Stimulated activated CD8-positive, alpha-beta memory T cell treated with anti-CD3 and anti-CD28 coated beads, Interleukin-4, amount 100 ng/mL, for 4 hours (primary cell): ENCODE measurements around the gene PFDN4.

Source experiments
- DNase-seq, 2 donors: peaks; one replicate each; pipeline ENCODE4 v3.0.0-alpha.2; 2020; ENCODE audit warnings: low read depth in 2 of 2, low spot score in 1 of 2

PFDN4 gene

DNA sequence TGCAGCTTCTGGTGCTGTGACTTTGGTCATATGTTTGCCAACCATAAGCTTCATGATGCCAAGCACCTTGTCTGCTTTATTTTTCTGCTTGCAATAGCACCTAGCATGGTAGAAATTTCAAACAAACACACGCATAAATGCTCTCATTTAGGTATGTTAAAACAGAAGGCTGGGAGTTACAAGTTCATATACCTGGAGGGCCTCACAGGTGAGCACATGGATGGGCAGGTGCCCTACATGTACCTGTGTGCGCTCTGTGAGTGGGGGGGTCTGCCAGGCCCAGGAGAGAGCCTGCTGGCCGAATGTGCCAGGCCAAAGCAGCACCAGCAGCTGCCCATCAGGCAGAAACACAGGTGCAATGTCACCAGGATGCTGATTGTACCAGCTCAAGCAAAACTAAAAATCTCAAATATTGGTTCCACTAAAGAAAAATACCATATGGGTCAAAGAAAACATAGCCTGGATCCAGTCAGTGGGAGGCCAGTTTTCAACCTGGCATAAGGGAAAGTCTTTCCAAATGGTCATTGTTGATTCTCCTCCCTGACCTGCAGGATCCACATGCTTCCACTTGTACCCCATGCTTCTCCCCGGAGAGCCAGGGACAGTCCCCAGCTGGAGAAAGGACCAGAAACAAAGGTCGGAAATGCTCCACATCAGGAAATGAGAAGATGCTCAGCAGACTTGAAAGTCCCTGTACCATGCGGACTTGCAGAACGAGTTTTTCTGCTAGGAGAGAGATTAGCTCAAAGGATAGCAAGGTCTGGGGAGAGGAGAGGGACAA lies 7.2 kb upstream of the PFDN4 start:
- no peak for DNase-seq

DNA sequence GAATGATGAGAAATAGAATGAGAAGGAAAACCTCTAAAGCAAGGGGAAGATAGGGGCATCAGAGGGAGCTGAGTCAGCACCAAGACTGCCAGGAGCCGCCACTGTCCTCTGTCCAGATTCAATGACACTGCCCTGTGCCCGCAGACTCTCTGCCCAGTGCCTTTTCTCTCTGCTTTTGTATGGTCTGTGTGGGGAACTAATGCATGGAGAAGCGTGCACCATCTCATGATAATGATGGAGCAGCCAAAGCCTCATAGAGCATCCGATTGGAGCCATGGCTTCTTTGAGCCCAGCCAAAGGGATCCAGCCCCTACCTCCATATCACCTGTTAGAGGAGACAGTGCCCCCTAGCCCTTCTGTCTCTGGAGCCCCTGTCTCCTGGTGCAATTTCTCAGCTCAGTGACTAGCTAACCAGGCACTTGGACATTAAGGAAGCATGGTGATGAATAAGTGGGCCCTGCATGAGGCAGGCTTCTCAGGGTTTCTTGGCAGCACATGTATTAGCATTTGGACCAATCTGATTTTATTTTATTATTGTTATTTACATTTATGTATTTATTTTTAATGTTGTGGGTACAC lies 6.5 kb upstream of the PFDN4 start:
- no peak for DNase-seq

DNA sequence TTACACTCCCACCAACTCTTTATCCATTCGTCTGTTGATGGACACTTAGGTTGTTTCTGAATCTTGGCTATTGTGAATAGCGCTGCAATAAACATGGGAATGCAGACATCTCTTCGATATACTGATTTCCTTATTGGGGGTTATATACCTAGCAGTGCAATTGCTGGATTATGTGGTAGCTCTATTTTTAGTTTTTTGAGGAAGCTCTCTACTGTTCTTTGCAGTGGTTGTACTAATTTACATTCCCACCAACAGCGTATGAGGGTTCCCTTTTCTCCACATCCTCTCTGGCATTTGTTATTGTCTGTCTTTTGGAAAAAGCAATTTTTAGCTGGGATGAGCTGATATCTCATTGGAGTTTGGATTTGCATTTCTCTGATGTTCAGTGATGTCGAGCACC lies 4.6 kb upstream of the PFDN4 start:
- DNase-seq, result no peak

DNA sequence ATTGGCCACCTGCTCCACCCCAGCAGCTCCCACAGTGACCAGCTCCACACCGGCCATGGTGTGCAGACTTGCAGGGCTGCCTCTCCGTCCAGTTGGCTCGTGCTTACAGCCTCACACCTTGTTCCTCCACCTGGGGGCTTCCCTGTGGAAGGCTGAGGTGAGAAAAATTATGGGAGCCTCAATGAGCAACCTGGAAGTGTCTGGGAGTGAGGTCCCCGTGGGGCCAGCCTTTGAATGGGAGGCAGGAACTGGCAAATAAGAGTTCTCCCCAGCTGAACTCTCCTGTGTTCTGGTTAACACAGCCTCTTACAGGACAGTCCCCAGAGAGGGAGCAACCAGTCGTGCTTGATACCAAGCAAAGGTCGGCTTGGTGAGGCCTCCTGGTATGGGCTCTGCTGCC lies 3.8 kb upstream of the PFDN4 start:
- DNase-seq, result no peak

DNA sequence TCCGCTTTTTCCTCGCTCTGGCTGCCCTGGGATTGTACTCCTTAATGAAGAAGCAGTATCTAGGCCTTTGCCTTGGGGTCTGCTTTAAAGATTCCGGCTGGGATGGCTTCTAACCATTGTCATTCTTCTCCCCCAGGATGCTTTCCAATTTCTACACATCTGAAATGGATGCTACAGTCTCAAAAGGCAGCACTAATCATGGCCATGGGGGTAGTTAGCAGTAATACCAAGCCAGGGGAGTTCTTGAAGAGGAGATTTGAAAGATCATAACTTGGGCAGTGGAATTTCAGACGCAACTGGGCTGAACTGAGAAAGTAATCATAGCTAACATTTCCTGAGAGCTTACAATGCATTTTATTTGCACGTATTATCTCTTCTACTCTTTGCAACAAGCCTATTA lies 3.4 kb upstream of the PFDN4 start:
- DNase-seq, result no peak

DNA sequence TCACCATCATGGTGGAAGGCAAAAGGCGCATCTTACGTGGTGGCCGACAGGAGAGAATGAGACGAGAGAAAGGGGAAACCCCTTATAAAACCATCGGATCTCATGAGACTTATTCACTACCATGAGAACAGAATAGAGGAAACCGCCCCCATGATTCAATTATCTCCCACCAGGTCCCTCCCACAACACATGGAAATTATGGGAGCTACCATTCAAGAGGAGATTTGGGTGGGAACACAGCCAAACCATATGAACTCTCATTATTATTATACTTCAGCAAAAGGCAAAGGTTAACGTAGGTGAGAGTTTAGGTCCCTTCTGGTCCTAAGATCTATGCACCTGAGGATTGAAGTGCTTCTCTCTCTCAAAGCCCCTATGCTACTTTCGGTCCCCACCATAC lies 2.4 kb upstream of the PFDN4 start:
- DNase-seq, result no peak

DNA sequence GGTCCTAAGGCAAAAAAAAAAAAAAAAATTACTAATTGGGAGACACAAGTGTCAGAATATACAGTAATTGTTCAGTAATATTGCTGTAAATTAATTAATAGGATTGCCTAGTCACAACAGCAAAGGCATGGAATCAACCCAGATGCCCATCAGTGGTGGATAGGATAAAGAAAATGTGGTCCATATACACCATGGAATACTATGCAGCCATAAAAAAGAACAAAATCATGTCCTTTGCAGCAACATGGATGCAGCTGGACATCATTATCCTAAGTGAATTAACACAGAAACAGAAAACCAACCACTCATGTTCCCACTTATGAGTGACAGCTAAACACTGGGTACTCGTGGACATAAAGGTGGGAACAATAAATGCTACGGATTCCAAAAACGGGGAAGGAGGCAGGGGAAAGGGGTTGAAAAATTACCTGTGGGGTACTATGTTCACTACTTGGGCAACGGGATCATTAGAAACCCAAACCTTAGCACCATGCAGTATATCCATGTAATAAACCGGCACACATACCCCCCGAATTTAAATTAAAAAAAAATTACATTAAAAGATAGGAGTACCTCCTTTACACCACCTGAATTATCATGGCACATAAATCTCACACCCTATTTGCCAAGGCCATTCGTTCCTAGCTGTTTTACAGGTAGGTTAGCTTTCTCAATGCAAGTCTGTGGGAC lies 689 bp upstream of the PFDN4 start:
- no peak for DNase-seq

DNA sequence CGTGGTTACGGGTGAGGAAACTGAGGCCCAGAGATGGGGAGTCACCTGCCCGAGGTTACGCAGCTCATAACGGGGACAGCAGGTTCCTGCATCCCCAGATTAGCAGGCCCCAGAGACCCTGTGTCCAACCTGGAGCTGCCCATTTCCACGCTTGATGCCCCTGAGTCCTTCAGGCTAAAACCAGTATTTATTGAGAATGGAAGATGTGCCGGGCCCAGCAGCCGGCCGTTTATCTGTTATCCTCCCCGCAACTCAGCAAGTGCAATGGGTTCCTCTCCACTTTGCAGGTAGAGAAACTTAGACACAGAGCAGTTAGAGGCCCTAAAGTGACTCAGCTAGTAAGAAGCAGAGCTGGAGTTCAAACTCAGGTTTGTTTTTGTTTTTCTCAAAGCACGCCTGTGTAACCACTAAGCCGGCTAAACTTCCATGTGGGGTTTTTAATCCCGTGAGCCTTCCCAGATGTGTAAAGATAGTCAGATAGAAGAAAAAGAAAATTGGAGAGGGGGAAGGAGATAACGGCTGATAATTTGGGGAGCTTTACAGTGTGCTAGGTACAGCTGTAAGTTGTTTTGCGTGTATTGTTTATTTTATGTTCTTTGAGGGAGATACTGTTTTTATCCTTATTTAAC lies 775 bp downstream of the PFDN4 start:
- no peak for DNase-seq

DNA sequence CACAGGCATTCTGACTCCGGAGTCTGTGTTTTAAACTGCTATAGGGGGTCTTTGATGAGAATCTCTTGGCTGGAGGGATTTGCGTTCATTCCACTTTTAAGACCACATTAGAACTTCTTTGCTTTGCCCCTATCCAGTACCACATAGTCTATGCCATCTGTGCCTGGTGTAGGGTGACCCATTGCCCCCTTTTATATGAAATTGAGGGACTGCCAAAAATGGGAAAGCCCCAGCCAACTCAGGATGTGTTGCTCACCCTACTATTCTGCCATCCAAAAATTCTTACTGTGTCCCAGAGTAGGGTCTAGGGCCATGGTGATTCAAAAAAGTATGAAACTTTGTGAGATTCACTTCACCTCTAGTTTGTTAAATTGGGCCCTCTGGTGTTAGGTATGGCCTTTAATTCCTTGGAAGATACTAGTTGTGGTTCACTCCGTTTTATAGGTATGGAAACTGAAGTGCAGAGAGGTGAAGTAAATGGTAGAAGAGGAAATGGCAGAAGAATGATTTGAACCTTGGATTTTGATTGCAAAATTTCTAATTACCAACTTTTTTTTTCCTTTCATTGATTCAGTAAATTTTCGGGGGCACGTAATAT lies 1.4 kb downstream of the PFDN4 start:
- DNase-seq, result no peak

DNA sequence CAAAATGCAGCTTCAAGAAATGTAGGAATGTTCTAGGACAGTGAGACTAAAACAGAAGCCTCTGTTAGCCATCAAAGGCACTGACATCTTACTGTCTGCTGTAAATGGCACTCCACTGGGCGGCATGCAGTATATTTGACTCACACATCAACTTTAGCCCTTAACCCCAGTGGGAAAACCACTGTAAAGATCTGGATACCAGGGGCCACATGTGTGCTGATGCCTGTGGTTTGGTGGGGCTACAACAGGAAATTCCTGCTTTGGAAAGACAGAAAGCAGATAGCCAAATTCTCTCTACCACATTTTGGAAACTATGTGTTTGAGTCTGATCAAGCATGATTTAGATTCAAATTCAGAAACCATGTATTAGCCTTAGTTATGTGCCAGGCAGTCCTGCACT lies 4.3 kb downstream of the PFDN4 start:
- no peak for DNase-seq

DNA sequence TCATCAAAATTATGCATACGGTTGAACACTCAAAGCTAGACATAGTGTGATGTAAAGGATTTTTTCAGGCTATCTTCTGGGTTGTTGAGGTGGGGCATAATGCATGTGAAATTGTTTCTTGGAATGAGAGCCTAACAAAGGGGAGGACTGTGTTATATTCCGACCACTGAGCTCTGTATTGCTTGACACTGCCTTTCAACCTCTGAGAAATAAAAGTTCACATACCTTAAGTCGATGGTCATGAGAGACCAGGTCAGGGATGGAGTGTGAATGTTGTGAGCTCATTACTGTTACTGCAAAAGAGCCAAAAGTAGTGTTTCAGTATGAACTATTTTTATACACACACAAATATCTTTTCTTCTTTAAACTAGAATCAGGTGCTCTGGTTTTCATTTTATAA lies 5.0 kb downstream of the PFDN4 start:
- no peak for DNase-seq

DNA sequence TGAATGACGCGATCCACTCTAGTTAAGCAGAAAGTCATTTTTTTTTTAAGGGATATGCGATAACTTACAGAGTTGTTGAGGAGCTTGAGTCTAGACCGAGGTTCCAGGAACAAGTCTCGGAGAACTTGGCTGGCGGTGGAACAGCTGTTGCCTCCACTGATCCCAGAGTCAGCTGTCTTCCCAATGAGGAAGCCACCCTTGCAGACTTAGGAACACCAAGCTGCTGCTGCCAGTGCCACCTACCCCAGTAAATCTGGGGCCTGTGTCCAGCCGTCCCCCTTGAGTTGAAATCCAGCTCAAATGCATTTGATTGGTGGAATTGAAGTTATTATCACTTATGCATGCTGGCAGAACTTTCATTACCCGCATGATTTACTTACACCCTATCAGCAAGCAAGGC lies 6.7 kb downstream of the PFDN4 start:
- no peak for DNase-seq

DNA sequence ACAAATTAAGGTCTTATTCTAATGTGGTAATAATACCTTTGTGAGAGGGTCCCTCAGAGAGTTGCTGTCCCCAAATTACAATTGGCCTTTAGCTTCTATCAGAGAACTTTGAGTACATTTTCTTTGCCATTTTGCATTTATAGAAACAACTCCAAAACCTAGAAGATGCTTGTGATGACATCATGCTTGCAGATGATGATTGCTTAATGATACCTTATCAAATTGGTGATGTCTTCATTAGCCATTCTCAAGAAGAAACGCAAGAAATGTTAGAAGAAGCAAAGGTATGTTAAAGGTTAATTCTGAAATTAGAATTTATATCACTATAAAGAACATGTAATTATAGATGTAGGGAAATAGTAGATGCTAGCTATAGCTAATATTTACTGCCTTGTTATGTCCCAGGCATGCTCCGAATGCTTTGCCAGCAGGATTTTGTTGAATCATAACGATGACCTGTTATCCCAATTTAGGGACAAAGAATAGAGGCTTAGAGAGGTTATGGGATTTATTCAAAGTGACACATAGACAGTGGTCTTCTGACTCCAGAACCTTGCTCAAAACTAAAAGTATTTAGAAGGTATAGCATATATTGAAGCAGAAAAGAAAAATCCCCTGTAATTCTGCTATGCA lies 7.4 kb downstream of the PFDN4 start:
- no peak for DNase-seq

DNA sequence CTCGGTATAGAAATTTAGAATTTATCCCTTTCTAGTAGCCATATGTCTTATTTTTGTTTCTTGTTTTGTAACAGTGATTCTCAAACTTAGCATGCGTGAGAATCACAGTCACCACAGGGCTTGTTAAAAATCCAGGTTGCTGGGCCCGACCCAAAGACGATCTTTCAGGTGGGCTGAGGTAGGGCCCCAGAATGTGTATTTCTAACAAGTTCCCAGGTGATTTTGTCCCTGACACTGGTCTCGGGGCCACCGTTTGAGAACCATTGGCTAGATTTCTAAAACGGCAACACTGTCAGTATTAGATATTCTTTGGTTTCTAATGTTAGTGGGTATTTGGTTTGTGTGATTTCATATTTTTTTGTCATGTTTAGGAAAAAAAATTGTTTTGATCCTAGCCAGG lies 9.9 kb downstream of the PFDN4 start:
- no peak for DNase-seq

DNA sequence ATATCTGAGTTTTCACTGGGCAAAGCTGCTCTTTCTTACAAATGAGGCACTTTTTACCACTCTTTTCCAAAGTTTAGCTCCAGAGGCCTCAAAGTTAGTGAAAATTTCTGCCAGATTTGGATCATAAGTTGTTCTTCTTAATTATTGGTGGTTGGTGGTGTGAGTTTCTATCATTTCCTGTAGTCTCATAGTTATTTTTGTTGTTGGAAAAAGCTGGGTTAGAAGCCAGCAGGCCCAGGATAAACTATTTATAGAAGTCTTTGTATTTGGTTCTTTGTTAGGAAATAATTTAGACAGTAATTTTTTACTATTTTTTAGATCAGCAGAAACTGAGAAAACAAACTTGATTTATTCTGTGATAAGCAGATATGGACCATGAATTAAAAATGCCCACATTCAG lies 10.6 kb downstream of the PFDN4 start:
- no peak for DNase-seq

DNA sequence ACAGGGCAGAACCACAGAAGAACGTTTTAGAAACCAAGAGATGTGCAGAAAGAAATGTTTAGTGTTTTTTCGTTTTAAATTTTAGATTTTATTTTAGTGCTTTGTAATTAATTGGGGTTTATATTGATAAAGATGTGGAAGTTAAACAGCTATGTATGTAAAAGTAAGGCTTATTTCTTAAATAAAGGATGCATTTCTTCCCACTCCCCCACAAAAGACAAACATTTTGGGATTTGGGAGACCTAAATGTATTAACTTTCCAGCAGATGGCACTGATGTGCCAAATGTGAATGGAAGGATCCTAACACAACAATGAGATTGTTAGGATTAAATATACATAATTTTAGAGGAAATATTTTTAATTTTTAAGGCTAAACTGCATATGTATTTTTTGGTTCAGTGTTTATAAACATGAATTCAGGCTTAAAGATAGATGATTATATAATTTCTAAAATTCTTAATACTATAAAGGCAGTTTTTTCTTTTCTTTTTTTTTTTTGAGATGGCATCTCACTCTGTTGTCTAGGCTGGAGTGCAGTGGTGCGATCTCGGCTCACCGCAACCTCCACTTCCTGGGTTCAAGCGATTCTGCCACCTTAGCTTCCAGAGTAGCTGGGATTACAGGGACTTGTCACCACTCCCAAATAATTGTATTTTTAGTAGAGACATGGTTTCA lies 12.0 kb downstream of the PFDN4 start:
- no peak for DNase-seq

DNA sequence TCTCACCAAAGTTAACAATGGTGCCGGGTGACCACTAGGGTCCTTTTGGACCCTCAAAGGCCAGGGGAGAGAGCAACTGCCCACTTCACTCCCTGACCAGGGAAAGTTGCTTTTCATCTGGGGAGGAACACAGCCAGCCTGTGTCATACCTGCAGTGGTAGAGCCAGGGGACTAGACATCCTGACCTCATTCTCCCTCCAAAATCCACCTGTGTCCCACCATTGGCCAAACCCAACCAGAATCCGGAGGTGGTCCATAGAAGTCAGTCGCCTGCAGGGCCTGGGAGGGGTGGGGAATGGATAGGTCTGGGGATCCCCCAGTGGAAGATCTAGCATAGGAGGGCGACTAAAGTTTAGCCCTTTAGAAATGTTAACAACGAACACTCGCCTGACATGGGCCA lies 12.8 kb downstream of the PFDN4 start:
- DNase-seq, result no peak

DNA sequence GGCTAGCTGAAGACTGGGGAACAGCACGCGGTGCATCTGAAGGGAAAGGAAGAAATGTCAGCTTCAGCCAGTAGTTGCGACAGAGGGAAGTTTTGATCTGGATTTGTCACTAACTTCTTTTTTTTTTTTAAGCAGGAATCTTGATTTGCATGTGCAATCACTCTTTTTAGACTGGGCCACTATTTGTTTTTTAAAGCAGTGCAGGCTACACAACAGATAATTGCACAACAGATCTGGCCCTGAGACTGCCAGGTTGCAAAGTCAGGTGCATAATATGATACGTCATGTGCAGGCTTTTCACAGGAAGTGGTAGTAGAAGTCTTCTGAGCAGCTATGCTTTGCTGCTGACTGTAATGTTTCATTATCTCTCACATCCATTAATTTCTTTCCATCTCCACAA lies 13.5 kb downstream of the PFDN4 start:
- DNase-seq, result no peak

DNA sequence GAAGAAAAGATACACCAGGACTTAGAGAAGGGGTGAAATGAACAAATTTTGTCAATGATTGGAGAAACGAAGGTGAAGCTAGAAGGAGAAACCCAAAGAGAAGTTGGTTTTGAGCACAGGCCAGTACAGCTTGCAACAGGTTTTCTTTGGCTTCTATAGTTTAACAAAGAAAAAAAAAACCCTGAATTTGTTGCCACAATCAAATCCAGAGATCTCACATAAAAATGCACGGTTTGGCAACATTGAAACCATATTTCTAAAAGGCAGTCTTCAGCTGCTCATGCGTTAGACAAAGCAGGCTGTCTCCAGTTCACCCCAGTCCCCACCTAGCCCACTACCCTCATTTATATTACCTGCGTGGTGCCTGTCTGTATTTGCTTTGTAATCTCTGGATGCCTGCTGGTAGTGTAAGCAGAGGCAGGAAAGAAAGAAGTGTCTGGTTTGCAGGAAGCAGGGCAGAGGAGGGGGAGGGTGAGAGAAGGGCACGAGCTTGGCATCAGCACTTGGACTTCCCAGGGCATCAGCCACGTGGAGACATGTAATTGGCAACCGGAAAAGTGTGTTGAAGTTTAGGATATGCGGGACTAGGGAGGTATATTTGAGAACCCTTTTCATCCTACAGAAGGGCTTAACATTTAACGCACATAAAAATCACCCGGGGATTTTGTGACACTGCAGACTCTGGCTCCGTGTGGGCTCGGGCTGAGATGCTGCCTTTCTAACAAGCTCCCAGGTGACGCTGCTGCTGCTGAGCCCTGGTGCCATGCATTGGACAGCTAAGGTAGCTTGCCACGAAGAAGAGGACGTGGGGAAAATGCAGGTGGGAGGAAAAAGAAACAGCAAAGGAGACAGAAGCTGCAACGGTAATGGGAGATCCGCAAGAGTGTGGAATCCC lies 14.4 kb downstream of the PFDN4 start:
- no peak for DNase-seq

DNA sequence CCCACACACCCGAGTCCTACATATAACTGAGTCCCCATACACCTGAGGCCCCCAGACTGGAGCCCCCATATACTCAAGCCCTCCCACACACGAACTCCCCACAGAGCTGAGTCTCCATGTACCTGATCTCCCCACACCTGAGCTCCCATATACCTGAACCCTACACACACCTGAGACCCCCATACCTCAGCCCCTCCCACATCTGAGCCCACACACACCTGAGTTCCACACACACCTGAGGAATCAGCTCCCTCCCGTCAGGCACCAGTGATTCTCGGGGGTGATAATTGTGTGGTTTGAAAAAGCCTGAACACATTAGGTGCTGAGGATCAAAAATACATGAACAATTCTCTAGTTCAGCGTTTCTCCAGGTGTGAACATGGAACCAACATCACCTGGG lies 15.4 kb downstream of the PFDN4 start:
- DNase-seq, result no peak
